Superior temporal gyrus (tissue), 1 donor: ENCODE data around the gene PRR7.

Experiments used
- DNase-seq: peaks from one replicate; pipeline ENCODE4 v3.0.0-alpha.2; 2016; ENCODE audit errors: extremely low spot score

The PRR7 gene

DNA sequence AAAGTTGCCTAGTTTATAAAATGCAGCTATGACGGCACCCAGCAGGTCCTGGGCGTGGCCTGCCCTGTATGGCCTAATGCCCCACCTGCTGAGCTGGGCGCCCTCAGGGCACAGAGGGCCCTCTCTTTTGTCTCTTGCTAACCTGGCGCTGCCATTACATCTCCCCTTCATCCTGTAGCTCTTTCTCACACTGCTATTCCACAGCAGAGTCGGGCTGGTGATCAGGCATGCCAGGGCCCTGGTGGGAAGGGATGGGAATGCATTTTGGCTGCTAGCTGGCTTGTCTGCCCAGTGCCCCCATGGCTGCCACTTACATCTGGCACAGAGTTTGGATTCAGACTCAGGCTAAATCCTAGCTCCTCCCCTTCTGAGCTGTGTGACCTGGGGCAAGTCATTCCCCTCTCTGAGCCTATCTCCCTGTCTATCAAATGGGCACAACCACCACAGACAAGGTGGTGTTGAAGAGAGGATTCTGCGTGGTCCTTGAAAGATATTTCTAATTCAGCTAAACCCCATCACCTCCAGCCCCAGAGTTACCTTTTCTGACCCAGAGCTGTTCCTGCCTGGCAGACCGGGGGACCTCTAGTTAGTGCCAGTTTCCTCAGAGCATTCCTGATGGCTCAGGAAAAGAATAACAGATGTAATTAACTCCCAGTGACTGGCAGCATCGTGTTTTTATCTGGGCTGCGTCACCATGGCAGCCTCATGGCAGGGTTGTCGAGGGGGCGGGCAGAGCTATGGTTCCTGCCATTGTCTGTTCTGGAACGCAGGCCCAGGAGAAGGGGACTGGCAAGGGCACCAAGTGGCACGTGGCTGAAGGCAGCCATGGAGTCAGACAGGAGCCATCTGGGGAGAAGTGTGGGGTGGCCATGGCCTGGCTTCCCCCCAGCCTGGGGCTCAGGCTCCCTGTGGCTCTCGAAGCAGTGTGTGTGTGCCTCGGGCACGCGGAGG, 6.3 kb downstream of the PRR7 start:
- DNase-seq = no peak

DNA sequence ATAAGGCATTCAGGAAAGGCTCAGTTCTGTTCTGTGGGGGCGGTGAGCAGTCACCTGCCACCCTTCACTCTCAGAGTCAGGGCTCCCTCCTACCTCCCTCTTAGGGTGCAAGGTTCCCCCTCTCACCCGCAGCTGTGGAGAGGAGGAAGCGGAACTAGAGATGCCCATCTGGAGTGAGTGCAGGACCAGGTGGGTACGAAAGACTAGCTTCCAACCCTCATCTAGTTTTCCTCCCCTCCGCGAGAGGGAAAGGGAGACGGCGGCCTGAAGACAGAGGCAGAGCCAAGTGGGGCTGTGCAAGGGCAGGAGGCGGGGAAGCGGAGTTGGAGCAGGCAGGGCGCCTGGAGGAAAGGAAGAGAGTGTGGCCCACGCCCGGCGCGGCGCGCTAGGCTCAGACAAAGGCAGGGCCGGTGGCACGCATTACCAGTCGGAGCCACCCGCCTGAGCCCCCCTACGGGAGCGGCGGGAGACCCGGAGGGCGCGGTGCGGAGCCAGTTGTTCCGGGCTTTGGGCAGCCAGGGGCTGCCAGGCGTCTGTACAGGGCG, 7.3 kb downstream of the PRR7 start:
- DNase-seq = no peak

DNA sequence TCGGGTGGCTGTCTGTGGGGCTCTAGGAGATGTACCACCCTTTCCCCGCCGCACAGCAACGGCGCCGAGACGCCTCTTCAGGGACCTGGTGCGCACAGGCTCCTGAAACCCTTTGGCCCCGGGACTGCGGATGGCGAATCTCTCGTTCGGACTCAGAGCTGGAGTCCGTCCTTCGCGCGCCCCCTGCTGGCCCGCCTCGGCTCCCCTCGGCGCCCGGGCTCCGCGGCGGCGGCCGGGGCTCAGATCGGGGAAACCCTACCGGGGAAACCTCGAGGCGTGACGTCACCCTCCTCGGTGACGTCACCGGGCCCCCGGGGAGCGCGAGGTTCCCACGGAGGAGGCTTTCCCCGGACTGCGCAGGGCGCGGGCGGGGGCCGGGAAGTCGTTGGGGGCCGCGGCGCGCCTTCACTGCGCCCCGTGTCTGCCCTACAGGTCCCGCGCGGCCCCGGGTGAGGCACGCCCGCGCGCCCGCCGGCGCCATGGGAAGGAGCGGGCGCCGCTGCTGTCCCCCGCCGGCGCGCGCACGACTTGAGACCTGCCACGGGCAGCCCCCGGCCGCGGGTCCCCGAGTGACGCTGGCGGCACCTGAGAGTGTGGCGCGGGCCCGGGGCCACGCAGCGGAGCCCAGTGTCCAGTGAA, 7.9 kb downstream of the PRR7 start:
- peak; percentile 88 for DNase-seq

DNA sequence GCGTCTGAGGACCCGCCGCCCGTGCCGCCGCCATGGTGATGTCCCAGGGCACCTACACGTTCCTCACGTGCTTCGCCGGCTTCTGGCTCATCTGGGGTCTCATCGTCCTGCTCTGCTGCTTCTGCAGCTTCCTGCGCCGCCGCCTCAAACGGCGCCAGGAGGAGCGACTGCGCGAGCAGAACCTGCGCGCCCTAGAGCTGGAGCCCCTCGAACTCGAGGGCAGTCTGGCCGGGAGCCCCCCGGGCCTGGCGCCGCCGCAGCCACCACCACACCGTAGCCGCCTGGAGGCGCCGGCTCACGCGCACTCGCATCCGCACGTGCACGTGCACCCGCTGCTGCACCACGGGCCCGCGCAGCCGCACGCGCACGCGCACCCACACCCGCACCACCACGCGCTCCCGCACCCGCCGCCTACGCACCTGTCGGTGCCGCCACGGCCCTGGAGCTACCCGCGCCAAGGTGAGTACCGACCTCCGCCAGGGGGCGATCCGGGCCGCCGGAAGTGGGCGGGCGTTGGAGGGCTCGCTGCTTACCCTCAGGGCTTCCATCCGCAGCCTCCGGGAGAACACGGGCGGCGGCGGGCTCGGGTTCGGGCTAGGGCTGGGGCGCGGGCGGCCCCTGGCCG, 8.5 kb downstream of the PRR7 start:
- no peak for DNase-seq

DNA sequence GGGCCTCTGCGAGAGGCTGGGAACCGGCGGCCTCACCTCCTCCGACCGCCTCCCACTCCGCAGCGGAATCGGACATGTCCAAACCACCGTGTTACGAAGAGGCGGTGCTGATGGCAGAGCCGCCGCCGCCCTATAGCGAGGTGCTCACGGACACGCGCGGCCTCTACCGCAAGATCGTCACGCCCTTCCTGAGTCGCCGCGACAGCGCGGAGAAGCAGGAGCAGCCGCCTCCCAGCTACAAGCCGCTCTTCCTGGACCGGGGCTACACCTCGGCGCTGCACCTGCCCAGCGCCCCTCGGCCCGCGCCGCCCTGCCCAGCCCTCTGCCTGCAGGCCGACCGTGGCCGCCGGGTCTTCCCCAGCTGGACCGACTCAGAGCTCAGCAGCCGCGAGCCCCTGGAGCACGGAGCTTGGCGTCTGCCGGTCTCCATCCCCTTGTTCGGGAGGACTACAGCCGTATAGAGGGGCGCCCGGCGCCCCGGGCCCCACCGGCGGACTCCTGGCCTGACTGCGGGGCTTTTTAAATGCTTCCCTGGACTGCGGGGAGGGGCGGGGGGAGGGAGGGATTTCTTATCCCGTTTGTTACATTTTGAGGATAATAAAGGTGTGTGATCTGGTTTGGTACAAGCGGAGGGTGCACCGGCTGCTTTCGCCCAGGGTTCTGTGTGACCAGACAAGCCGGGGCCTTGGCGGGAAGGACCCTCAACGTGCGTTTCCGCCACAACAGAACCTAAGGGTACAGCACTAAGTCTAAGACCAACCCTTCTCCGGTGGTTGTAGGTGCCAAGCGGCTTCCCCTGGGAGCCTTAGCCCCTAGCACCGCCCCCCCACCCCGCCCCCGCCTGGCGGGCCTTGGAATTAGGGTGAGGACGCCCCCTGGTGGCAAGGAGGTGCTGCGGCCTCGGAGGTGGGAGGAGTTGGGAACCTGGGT, 9.3 kb downstream of the PRR7 start:
- DNase-seq = peak; percentile 78

DNA sequence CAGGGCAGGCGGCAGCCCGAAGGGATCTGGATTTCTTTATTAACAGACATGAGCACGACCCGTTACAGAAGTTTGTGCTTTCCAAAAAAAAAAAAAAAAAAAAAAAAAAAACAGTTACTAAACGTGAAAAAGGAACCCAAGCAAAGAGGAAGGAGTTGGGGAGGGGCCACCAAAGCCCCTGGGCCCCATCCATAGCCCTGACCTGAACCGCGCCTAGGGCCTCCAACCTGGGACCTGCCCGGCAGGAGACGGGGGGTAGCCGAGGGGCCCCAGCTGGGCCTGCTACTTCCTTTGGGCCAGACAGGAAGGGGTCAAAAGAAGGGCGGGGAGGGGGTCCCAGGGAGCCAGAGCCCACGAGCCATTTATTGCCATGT, 10.0 kb downstream of the PRR7 start:
- no peak for DNase-seq

DNA sequence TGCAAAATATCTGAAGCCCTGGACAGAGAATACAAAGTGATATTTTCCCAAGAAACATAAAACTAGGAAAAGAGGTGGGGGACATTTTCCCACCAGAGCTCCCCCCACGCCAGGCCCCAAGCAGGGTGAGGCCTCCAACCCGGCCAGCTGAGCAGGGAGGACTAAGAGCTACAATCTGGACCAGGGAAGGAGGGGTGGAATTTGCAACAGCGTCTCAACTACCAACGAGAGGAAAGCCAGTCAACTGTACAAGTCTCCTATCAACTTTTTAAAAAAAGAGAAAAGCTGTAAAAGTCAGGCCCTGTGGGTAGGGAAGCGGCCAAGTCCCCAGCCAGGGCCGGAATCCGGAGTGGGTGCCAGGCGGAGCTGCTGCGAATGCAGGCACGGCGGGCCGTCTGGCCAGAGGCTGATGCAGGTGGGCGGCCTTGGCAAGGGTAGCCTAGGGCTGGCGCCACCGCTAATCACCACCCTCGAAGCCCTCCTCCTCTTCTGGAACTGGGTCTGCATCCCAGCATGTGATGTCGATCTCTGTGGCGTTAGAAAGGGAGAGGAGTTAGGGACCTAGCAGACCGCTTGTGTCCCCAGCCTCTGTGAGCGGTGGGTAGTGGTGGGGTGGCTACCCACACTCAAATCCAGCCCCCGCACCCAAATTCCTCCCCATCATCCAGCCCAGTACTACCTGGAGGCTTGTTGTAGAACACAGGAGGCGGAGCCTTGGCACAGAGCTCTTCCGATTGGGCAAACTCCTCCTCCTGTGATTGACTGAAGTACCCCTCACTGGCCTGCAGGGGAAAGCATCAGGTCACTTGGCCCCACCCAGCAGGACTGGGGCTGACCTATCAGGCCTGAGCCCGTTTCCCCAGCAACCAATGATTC, 10.6 kb downstream of the PRR7 start:
- peak; percentile 90 for DNase-seq

DNA sequence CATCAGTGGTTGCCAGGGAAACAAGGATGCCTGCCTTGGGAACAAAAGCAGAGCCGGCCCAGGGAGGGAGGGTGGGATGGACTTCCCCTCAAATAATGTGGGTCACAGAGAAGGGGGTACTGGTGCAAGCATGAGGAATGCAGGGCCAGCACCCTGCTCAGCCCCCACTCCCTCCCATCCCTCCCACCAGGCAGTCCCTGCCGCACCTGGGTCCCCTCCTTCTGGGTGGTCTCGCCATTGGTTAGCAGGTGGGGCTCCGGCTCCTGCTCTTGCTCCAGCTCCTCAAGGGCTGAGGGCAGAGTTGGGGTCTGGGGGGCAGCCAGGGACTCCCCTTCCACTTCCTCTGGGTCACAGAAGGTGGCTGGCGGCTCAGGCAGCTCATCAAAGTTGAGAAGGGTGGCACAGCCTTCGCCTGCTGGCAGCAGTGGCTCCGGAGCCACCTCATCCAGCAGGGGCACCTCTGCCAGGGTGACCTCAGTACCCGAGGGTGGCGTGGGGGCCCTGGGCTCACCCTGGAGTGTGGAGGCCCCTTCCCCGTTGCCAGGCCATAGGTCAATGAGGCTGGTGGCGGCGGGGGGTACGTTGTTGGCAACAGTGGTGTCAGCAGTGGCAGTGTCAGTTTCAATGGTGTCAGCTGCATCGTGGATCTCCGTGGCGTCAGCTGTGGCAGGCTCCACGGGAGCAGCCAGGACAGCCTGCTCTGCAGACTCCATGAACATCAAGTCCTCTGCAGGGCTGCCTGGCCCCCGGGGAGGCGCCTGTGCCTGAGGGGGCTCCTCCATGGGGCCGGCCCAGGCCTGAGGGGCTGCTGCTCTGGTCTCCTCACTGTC, 11.5 kb downstream of the PRR7 start:
- no peak for DNase-seq

DNA sequence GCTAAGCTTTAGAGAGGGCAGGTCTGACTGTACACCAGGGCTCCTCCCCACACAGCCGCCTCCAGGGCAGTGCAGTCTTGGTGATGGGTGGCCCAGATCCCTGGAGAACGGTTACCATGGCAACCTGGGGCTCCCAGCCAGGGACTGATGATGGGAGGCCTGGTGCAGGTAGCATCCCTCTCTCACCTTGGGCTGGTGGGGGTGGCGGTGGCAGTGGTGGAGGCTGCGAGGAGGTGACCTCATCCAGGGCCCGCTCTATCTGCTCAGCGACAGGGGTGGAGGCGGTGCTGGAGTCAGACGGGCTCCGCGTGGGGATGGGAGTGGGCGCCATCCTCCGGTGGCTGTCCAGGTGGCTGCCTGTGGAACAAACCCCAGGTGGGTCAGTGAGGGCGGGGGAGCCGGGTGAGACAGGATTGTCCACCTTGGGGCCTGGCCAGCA, 12.3 kb downstream of the PRR7 start:
- no peak for DNase-seq

DNA sequence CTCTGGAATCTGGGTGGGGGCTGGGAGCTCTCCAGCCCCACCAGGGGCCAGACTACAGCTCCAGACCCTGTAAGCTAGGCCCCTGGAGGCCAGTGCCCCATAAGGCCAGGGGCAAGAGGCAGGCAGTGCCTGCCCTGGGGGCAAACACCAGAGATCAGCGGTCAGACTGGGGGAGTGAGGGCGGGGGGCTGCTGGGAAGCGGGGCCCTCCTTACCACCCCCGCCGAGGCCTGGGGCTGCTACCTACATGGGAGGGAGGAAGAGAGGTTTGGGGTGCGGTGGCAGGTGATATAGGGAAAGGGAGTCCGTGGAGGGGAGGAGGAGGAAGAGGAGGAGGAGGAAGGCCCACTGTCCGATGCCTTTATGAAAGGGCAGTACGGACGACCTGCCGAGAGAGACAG, 12.7 kb downstream of the PRR7 start:
- DNase-seq = no peak

DNA sequence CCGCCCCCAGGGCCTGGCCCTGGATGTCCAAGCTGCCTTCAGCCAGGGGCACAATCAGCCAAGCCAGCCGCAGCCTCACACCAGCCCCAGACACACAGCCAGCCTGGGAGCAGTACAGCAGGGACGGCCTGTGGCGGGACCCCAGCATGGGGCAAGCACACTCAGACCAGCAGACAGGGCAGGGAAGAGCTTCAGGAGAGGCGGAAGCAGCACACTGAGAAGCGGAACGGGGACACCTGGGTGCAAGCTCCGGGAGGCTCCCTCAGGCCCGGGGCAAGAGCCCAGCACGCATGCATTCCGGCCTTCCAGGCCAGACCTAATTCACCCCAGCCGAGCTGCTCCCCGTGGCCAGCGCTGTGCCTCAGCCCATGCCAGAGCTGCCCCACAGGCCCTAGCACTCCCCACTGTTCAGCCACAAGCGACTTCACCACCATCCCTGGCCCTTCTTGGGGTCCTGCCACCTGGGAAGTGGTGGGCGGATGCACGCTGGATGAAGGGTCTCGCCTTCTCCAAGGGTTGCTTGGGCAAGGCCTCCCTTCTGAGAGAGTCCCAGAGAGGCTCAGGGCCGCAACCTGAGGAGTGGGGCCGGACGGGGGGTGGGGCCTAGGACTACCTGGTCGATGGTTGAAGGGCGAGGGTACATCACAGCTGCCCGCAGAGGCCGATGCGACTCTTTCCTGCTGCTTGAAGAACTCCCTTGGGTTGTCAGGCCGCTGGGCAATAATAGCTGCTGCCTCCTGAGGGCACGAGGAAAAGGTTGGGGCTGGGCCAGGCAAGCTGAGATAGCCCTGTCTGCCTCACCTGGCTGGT, 13.4 kb downstream of the PRR7 start:
- DNase-seq = no peak

DNA sequence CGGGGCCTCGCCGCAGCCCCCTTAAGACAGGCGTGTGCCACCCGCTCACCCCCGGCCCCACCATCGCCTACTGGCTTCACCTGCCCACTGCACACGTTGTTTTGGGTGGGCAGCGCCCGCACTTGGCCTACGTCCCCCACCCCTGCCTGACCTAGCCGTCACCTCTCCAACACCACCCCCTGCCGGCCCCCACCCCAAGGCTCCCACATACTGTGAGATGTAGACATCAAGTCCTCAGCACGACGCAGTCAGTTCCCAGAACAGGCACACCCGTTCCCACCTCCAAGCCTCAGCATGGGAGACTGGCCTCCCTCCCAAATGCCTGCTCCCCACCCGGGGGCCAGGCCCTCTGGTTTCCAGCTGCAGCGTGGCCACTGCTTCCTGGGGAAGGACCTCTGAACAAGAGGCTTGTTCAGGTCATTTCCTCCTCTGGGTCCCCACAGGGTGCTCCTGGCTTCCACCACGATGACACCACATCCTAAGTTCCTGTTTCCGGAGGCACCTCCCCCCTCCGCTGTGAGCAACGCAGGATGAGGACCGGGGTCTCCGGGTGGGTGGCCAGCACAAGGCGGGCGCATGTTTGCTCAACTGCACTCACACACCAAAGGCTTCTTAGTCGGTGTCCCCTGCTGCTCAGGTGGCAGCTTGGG, 15.5 kb downstream of the PRR7 start:
- no peak for DNase-seq

DNA sequence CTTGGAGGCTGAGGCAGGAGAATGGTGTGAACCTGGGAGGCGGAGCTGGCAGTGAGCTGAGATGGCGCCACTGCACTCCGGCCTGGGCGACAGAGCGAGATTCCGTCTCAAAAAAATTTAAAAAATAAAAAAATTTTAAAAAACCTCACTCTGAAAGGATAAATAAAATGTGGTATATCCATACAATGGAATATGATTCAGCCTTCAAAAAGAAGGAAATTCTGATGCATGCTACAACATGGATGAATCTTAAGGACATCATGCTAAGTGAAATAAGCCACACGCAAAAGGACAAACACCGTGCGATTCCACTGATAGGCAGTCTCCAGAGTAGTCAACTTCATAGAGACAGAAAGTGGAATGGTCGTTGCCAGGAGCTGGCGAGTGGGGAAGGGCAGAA, 18.4 kb downstream of the PRR7 start:
- no peak for DNase-seq

DNA sequence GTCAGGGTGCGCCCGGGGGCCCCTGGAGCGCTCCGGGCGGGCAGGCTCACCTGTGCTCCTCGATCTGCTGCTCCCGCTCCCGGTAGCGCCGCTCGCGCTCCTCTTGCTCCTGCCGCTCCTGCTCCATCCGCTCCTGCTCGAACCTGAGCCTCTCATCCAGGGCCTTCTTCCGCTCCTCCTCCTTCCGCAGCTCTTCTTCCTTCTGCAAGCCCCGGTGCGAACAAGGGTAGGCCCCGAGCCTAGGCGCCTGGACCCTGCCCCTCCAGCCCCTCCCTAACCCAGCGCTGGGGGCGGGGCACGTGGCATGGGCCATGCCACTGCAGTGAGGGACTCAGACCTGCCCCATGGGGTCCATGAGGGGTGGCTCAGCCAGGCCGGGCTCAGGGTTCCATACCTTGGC, 20.2 kb downstream of the PRR7 start:
- no peak for DNase-seq

DNA sequence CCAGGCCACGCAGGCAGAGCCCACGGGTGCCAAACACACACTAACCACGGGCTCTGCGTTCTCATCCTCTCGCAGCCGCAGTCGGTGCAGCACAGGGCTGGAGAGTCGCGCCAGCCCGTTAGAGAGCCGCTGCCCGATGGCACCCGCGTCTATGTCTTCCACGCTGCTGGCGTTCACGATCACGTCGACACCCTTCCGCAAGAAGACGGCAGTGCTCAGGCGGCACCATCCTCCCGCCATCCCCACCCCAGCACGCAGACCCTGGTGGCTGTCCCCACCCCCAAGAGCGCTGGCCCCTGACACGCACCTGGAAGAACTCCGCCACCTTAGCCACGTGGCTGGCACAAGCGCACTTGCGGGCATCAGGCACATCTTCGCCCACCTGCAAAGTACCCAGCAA, 20.8 kb downstream of the PRR7 start:
- no peak for DNase-seq

DNA sequence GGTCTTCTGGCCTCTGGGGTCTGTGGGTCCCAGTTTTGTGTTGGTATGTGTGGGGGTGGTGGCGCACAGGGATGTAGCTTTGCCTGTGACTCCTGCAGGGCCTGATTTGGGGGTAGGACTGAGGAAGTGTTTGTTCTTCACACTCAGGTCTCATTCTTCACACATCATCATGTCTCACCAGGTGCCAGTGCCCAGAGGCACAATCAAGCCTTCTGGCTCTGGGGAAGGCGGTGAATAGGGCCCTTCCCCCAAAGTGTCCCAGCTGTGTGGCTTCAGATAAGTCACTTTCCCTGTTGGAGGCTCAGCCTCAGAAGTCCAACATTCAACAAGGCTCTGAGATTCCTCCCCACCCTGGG, 21.7 kb downstream of the PRR7 start:
- no peak for DNase-seq

DNA sequence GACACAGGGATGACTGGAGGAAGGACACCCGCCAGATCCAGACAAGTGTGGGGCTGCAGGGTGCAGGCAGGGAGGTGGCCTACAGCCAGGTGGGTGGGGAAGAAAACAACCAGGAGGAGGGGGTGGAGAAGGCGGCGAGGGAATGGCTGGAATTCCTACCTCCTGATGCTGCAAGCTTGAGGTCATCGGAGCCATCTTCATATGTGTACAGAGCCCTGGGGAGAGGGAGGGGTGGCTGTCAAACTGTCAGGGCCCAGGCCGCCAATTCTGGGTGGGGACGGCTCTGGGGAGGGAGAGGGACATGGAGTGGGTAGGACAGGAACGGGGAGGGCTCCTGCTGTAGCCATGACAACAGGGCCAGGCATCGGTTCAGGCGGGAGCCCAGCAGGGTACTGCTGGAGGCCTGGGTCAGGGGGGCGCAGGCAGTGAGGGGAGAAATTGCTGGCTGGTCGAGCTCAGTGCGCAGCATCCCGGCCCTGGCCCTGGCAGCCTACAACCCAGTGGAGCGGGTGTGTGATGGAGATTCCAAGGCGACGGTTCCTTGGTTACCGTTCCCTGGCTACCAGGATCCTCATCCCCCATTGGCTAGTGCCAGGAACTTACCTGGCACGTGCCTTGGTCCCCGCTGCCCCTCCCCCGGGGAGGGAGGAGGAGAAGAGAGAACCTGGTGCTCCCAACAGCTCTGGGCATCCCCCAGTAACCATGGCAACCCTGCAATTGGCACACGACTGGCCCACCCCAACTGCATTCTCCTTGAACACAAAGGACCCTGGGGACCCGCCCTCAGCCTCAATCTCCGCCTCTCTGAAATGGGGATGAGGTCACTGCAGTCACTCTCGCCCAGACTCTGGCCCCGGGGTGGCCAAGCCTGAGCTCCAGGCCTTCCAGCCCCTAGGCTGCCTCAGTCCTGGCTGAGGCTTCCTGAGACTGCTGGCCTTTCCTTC, 22.3 kb downstream of the PRR7 start:
- DNase-seq = no peak
